ENCODE measurements around the gene PNMA3. TPM values are rescaled to one million over a fixed set of nuclear protein-coding genes. Genes with fewer than 3 reads are reported as not detected.
A peak's percentile ranks its signal among the peaks of the same experiment; 100 is the strongest.

Gene PNMA3
- total and polyA plus RNA-seq, 11 donors = 0.08 to 3.3 (median 1.3) TPM

DNA sequence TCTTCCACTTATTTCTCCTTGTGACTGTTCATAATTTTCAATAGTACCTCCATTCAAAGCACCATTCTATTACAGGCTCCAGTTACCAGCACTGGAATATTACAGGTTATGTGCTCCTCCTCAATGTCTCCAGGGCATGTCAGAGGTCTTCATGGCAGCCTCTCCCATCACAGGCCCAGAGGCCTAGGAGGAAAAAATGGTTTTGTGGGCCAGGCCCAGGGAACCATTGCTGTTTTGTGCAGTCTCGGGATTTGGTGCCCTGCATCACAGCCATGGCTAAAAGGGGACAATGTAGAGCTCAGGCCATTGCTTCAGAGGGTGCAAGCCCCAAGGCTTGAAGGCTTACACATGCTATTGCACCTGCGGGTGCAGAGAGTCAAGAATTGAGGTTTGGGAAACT, 7.2 kb upstream of the PNMA3 start:
- no peaks in the 10 kb centered on the region for H3K36me3 ChIP-seq
- no peaks in the 10 kb centered on the region for H3K4me1 ChIP-seq
- WGBS, 4 donors = 84 to 94% (median 91%) methylated on average over 2 of the region's 2 CpGs
- intact Hi-C loops (cut with DNase I) = no loop called here
- no peak for TF ChIP-seq CTCF (IDR thresholded peaks at IDR 0.05)
- no peak for TF ChIP-seq POLR2A (IDR thresholded peaks at IDR 0.05)
- peaks cover 0 to 23% (median 0%) of the 10 kb centered on the region in 12 donors for H3K9me3 ChIP-seq
- H3K27ac ChIP-seq = no peak overlapping the region
- DNase-seq (no peak), ATAC-seq (no peak)
- no peak overlapping the region for H3K4me3 ChIP-seq
- H3K27me3 ChIP-seq = peaks cover 0 to 4% (median 0%) of the 10 kb centered on the region in 9 donors

GRCh38 chrX:153052534-153052933, 3.7 kb upstream of the PNMA3 start:
- 59 to 84% (median 78%) methylated on average over 1 of the region's 1 CpG for WGBS, 4 donors
- intact Hi-C loops (cut with DNase I) = no loop called here
- Histone ChIP-seq H3K4me1 (peaks cover 0 to 17% (median 0%) of the 10 kb centered on the region in 12 donors), H3K9me3 (peaks cover 0 to 23% (median 0%) of the 10 kb centered on the region in 12 donors), H3K4me3 (no peak overlapping the region), H3K27me3 (peaks cover 0 to 30% (median 0%) of the 10 kb centered on the region in 9 donors), H3K27ac (no peak overlapping the region), H3K36me3 (no peaks in the 10 kb centered on the region)
- DNase-seq (no peak), ATAC-seq (no peak)
- TF ChIP-seq POLR2A (IDR thresholded peaks at IDR 0.05) (no peak), CTCF (IDR thresholded peaks at IDR 0.05) (no peak)

DNA sequence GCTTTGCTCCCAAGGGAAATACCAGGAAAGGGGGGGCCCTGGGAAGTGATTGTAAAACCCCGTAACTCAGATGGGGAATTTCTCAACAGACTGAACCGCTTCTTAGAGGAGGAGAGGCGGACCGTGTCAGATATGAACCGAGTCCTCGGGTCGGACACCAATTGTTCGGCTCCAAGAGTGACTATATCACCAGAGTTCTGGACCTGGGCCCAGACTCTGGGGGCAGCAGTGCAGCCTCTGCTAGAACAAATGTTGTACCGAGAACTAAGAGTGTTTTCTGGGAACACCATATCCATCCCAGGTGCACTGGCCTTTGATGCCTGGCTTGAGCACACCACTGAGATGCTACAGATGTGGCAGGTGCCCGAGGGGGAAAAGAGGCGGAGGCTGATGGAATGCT, 1.0 kb downstream of the PNMA3 start:
- TF ChIP-seq CTCF (IDR thresholded peaks at IDR 0.05) = no peak
- TF ChIP-seq POLR2A (IDR thresholded peaks at IDR 0.05) = no peak
- Histone ChIP-seq H3K36me3 (no peaks in the 10 kb centered on the region), H3K27ac (no peak overlapping the region), H3K4me3 (no peak overlapping the region), H3K4me1 (peaks cover 0 to 22% (median 0%) of the 10 kb centered on the region in 12 donors), H3K9me3 (no peaks in the 10 kb centered on the region), H3K27me3 (peaks cover 0 to 34% (median 0%) of the 10 kb centered on the region in 9 donors)
- ATAC-seq (no peak), DNase-seq (peak in 1 of 5 donors; percentile 23)
- intact Hi-C loops (cut with DNase I) = no loop called here
- WGBS, 4 donors = 34 to 68% (median 54%) methylated on average over 11 of the region's 11 CpGs

GRCh38 chrX:153059191-153060094, 3.2 kb downstream of the PNMA3 start:
- H3K9me3 ChIP-seq = no peaks in the 10 kb centered on the region
- no peaks in the 10 kb centered on the region for H3K36me3 ChIP-seq
- intact Hi-C loops (cut with DNase I) = no loop called here
- TF ChIP-seq CTCF (IDR thresholded peaks at IDR 0.05) (no peak), POLR2A (IDR thresholded peaks at IDR 0.05) (no peak)
- peaks cover 0 to 22% (median 0%) of the 10 kb centered on the region in 12 donors for H3K4me1 ChIP-seq
- H3K4me3 ChIP-seq = no peak overlapping the region
- no peak overlapping the region for H3K27ac ChIP-seq
- DNase-seq = no peak
- WGBS, 4 donors = 79 to 90% (median 82%) methylated on average over 18 of the region's 18 CpGs
- ATAC-seq = no peak
- peaks cover 0 to 30% (median 0%) of the 10 kb centered on the region in 9 donors for H3K27me3 ChIP-seq
